SH-SY5Y (cell line): Measurements from ENCODE around the gene TTC1.

Source experiments
- GATA2 ChIP-seq: IDR thresholded peaks from 2 replicates; pipeline ENCODE4 v1.6.1; 2011; ENCODE audit warnings: mild to moderate bottlenecking, low read depth, low read length
- GATA3 ChIP-seq: IDR thresholded peaks from 2 replicates; pipeline ENCODE4 v1.6.1; 2011; ENCODE audit warnings: low read depth, mild to moderate bottlenecking, low read length, moderate library complexity

TTC1 gene

GRCh38 chr5:160083501-160083900 is 74.6 kb downstream of the TTC1 start:
- TF ChIP-seq GATA3 (no peak), GATA2 (no peak)

- no peak for TF ChIP-seq GATA3
- TF ChIP-seq GATA2, result no peak
These were observed 75.2 kb downstream of the TTC1 start for GRCh38 chr5:160084144-160084543.

- TF ChIP-seq GATA2 (no peak), GATA3 (no peak)
These were observed 78.3 kb downstream of the TTC1 start for GRCh38 chr5:160087199-160087598.

GRCh38 chr5:160088805-160089204 is 79.9 kb downstream of the TTC1 start:
- TF ChIP-seq GATA2, result no peak
- no peak for TF ChIP-seq GATA3

- no peak for TF ChIP-seq GATA3
These were observed 80.6 kb downstream of the TTC1 start for GRCh38 chr5:160089531-160089930.

- TF ChIP-seq GATA3, result no peak
- TF ChIP-seq GATA2, result no peak
These were observed 81.1 kb downstream of the TTC1 start for GRCh38 chr5:160090059-160090458.

- no peak for TF ChIP-seq GATA2
- TF ChIP-seq GATA3, result no peak
These were observed 83.6 kb downstream of the TTC1 start for GRCh38 chr5:160092514-160092913.

- TF ChIP-seq GATA3 (no peak), GATA2 (no peak)
These were observed 84.2 kb downstream of the TTC1 start for GRCh38 chr5:160092960-160093707.

- TF ChIP-seq GATA2, result no peak
- no peak for TF ChIP-seq GATA3
These were observed 87.2 kb downstream of the TTC1 start for GRCh38 chr5:160096178-160096577.

- no peak for TF ChIP-seq GATA3
- no peak for TF ChIP-seq GATA2
These were observed 89.1 kb downstream of the TTC1 start for GRCh38 chr5:160097991-160098390.

- no peak for TF ChIP-seq GATA2
- no peak for TF ChIP-seq GATA3
These were observed 96.9 kb downstream of the TTC1 start for GRCh38 chr5:160105686-160106360.

- TF ChIP-seq GATA2, result no peak
These were observed 99.2 kb downstream of the TTC1 start for GRCh38 chr5:160108124-160108523.
